Measurements from ENCODE around the gene UBN1. TPM values are rescaled to one million over a fixed set of nuclear protein-coding genes. Genes with fewer than 3 reads are reported as not detected.

UBN1 gene
- total RNA-seq, 1 donor from 2014 or later, result 45.2 TPM

GRCh38 chr16:4873091-4873490 is 25.8 kb downstream of the UBN1 start:
- ATAC-seq (no peak), DNase-seq (ENCODE audit: missing footprints) (no peak)
- intact Hi-C loops (cut with DNase I), result no loop called here

GRCh38 chr16:4874666-4875065 is 27.4 kb downstream of the UBN1 start:
- ATAC-seq, result no peak
- intact Hi-C loops (cut with DNase I), result no loop called here
- no peak for DNase-seq (ENCODE audit: missing footprints)

- DNase-seq (ENCODE audit: missing footprints) (no peak), ATAC-seq (no peak)
- intact Hi-C loops (cut with DNase I), result no loop called here
These were observed 29.5 kb downstream of the UBN1 start for GRCh38 chr16:4876646-4877379.

GRCh38 chr16:4877380-4877685 is 30.1 kb downstream of the UBN1 start:
- ATAC-seq (no peak), DNase-seq (ENCODE audit: missing footprints) (no peak)
- intact Hi-C loops (cut with DNase I), result no loop called here

- intact Hi-C loops (cut with DNase I), result no loop called here
- ATAC-seq (no peak), DNase-seq (ENCODE audit: missing footprints) (no peak)
These were observed 31.8 kb downstream of the UBN1 start for GRCh38 chr16:4879049-4879448.

GRCh38 chr16:4880006-4880580 is 32.8 kb downstream of the UBN1 start:
- ATAC-seq (no peak), DNase-seq (ENCODE audit: missing footprints) (no peak)
- intact Hi-C loops (cut with DNase I), result loop anchor here (5.0 kb wide), 1 partner anchor 57 kb away; the partner anchor contains the start of gene PPL

- intact Hi-C loops (cut with DNase I), result loop anchor here (5.0 kb wide), 1 partner anchor 55 kb away; the partner anchor contains the start of gene PPL
- no peak for ATAC-seq
- no peak for DNase-seq (ENCODE audit: missing footprints)
These were observed 34.8 kb downstream of the UBN1 start for GRCh38 chr16:4882000-4882632.

GRCh38 chr16:4882633-4883285 is 35.5 kb downstream of the UBN1 start:
- intact Hi-C loops (cut with DNase I), result loop anchor here (5.0 kb wide), 1 partner anchor 55 kb away; the partner anchor contains the start of gene PPL
- DNase-seq (ENCODE audit: missing footprints) (no peak), ATAC-seq (peak; percentile 58)

GRCh38 chr16:4883501-4883900 is 36.2 kb downstream of the UBN1 start:
- ATAC-seq (no peak), DNase-seq (ENCODE audit: missing footprints) (no peak)
- intact Hi-C loops (cut with DNase I), result loop anchor here (5.0 kb wide), 1 partner anchor 54 kb away; the partner anchor contains the start of gene PPL

- intact Hi-C loops (cut with DNase I), result loop anchor here (5.0 kb wide), 1 partner anchor 53 kb away; the partner anchor contains the start of gene PPL
- ATAC-seq (no peak), DNase-seq (ENCODE audit: missing footprints) (no peak)
These were observed 36.9 kb downstream of the UBN1 start for GRCh38 chr16:4884209-4884608.

GRCh38 chr16:4884972-4885874 is 37.9 kb downstream of the UBN1 start:
- no peak for ATAC-seq
- DNase-seq (ENCODE audit: missing footprints), result no peak
- intact Hi-C loops (cut with DNase I), result loop anchor here (5.0 kb wide), 1 partner anchor 52 kb away; the partner anchor contains the start of gene PPL

- ATAC-seq (no peak), DNase-seq (ENCODE audit: missing footprints) (no peak)
- intact Hi-C loops (cut with DNase I), result no loop called here
These were observed 38.9 kb downstream of the UBN1 start for GRCh38 chr16:4886151-4886550.

- ATAC-seq (no peak), DNase-seq (ENCODE audit: missing footprints) (no peak)
- intact Hi-C loops (cut with DNase I), result no loop called here
These were observed 41.3 kb downstream of the UBN1 start for GRCh38 chr16:4888428-4889135.

GRCh38 chr16:4890026-4890425 is 42.7 kb downstream of the UBN1 start:
- DNase-seq (ENCODE audit: missing footprints) (no peak), ATAC-seq (no peak)
- intact Hi-C loops (cut with DNase I), result no loop called here

- DNase-seq (ENCODE audit: missing footprints), result no peak
These were observed 43.4 kb downstream of the UBN1 start for GRCh38 chr16:4890686-4891085.

GRCh38 chr16:4891097-4891885 is 44.0 kb downstream of the UBN1 start:
- DNase-seq (ENCODE audit: missing footprints) (no peak), ATAC-seq (no peak)
- intact Hi-C loops (cut with DNase I), result no loop called here

More at GRCh38 chr16:4890686-4891085, 43.4 kb downstream of the UBN1 start:
- intact Hi-C loops (cut with DNase I), result no loop called here
- no peak for ATAC-seq

- intact Hi-C loops (cut with DNase I), result no loop called here
- ATAC-seq, result no peak
These were observed 44.6 kb downstream of the UBN1 start for GRCh38 chr16:4891886-4892216.

More at GRCh38 chr16:4891886-4892216, 44.6 kb downstream of the UBN1 start:
- no peak for DNase-seq (ENCODE audit: missing footprints)
